ENCODE data around the gene RELN.

The RELN gene

DNA sequence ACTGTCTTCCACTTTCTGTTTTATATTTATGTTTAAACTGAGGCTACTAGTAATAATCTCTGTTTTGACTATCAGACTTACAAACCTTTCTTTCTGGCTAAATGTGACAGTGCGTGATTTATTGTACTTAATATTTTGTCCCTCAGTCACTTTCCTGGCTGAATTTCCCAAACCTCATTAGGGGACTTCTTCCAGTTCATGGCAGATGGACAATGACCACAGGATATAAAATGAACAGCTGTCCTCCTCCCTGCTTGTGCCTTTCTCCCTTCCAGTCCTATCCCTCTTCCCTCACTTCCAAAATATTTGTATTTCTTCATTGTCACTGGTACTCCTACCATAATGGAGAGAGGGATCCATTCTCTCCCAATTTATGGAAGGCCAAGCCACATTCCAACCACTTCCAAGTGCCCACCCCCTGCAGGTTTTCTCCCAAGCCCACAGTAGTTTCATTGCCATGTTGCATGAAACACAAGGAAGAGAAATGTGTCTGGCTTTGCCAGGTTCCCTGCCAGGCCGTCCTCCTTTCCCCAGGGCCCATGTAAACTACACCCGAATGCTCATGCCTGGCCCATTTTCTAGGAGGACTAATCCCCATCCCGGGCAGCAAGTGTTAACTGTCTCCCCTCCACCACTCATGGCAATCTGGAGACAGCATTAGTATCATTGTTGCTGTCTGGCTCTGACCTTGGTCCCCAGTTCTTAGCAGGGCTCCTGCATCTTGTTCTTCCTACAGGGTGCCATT is 273.9 kb downstream of the RELN start:
- H3K36me3 Mint-ChIP-seq (ENCODE audit: low read depth) = no peaks in the 10 kb centered on the region
- H3K9me3 Mint-ChIP-seq = no peaks in the 10 kb centered on the region
- no peak overlapping the region for H3K27ac Mint-ChIP-seq
- H3K4me1 Mint-ChIP-seq (ENCODE audit: low read depth) = no peaks in the 10 kb centered on the region
- H3K4me3 Mint-ChIP-seq = no peak overlapping the region
- H3K27me3 Mint-ChIP-seq (ENCODE audit: low read depth) = no peaks in the 10 kb centered on the region

GRCh38 chr7:103714376-103714927 is 275.0 kb downstream of the RELN start:
- Mint-ChIP-seq H3K4me1 (ENCODE audit: low read depth) (no peaks in the 10 kb centered on the region), H3K9me3 (no peaks in the 10 kb centered on the region), H3K36me3 (ENCODE audit: low read depth) (no peaks in the 10 kb centered on the region), H3K27me3 (ENCODE audit: low read depth) (no peaks in the 10 kb centered on the region), H3K27ac (no peak overlapping the region), H3K4me3 (no peak overlapping the region)

DNA sequence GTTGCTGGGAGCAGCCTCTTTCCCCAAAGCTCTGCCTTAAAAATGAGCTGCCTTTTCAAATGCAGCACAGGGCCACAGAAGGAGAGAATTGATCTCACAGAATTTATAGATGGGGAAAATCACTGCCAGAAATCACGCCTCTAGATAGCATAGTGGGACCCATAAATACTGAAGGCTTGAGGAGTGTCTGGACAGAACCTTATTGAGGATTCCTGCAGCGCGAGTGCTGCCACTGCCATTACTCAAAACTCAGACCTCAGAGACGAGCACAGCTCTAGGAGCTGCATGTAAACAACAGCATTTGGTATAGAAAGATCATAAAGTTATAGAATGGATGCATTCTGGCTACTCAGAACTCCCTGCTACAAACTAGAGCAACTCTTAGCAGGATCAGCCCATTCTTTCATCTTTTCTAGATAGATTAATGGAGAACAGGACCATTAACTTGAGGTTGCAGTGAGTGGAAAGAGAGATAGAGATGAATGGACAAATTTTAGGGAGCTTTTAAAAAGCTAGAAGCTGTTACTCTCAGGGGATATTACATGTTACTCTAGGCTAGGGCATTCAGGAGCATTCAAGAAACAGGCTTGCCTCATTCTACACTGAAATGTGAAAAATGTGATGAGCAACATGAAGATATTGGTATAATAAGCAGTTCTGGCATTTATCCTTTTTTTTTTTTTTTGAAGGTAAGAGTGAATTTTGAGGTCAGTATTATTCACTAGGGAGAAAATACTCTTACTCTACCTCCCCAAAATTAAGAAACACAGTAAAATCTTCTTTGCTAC is 276.3 kb downstream of the RELN start:
- H3K4me3 Mint-ChIP-seq = no peak overlapping the region
- H3K36me3 Mint-ChIP-seq (ENCODE audit: low read depth) = no peaks in the 10 kb centered on the region
- H3K27ac Mint-ChIP-seq = no peak overlapping the region
- H3K4me1 Mint-ChIP-seq (ENCODE audit: low read depth) = no peaks in the 10 kb centered on the region
- no peaks in the 10 kb centered on the region for H3K27me3 Mint-ChIP-seq (ENCODE audit: low read depth)
- no peaks in the 10 kb centered on the region for H3K9me3 Mint-ChIP-seq

- Mint-ChIP-seq H3K4me3 (no peak overlapping the region), H3K27me3 (ENCODE audit: low read depth) (no peaks in the 10 kb centered on the region), H3K36me3 (ENCODE audit: low read depth) (no peaks in the 10 kb centered on the region), H3K27ac (no peak overlapping the region), H3K4me1 (ENCODE audit: low read depth) (no peaks in the 10 kb centered on the region), H3K9me3 (no peaks in the 10 kb centered on the region)
Measured at GRCh38 chr7:103711413-103711812, 278.0 kb downstream of the RELN start.

GRCh38 chr7:103710247-103710646 is 279.2 kb downstream of the RELN start:
- Mint-ChIP-seq H3K4me1 (ENCODE audit: low read depth) (no peaks in the 10 kb centered on the region), H3K27ac (no peak overlapping the region), H3K4me3 (no peak overlapping the region), H3K27me3 (ENCODE audit: low read depth) (no peaks in the 10 kb centered on the region), H3K9me3 (no peaks in the 10 kb centered on the region), H3K36me3 (ENCODE audit: low read depth) (no peaks in the 10 kb centered on the region)

DNA sequence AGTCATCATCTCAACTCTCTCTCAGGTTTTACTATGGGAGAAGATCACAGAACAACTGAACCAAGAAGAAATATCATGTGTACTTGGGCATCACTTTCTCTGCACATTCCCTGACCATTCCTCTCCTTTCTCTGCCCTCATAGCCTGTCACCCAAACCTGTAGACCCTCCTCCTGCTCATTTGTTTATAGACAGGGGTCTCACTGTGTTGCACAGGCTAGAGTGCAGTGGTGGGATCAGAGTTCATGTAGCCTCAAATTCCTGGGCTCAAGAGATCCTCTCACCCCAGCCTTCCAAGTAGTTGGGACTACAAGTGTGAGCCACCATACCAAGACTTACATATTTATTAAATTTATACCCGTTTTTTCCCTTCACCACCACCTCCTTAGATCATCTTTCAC is 282.7 kb downstream of the RELN start:
- Mint-ChIP-seq H3K9me3 (no peaks in the 10 kb centered on the region), H3K4me1 (ENCODE audit: low read depth) (no peaks in the 10 kb centered on the region), H3K27me3 (ENCODE audit: low read depth) (no peaks in the 10 kb centered on the region), H3K4me3 (no peak overlapping the region), H3K27ac (no peak overlapping the region), H3K36me3 (ENCODE audit: low read depth) (no peaks in the 10 kb centered on the region)

GRCh38 chr7:103705542-103705941 is 283.9 kb downstream of the RELN start:
- no peaks in the 10 kb centered on the region for H3K9me3 Mint-ChIP-seq
- H3K27me3 Mint-ChIP-seq (ENCODE audit: low read depth) = no peaks in the 10 kb centered on the region
- H3K4me1 Mint-ChIP-seq (ENCODE audit: low read depth) = no peaks in the 10 kb centered on the region
- no peaks in the 10 kb centered on the region for H3K36me3 Mint-ChIP-seq (ENCODE audit: low read depth)
- H3K27ac Mint-ChIP-seq = no peak overlapping the region
- no peak overlapping the region for H3K4me3 Mint-ChIP-seq

DNA sequence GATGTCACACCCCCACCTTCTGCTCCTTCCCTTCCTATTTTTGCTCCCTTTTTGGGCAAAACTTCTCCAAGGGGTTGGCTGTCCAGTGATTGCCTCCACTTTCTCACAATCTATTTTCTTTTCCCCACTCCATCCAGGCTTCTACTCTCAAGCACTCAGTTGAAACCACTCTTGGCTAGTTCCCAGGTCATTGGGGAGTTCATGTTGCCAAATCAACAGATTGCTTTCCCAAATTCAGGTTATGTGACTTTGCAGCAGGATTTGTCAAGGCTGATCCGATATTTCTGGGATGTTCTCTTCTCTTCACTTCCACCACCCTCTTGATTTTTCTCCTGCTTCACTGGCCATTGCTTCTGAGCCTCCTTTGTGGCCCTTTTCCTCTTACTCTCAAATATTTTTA is 284.8 kb downstream of the RELN start:
- Mint-ChIP-seq H3K36me3 (ENCODE audit: low read depth) (no peaks in the 10 kb centered on the region), H3K4me3 (no peak overlapping the region), H3K4me1 (ENCODE audit: low read depth) (no peaks in the 10 kb centered on the region), H3K27ac (no peak overlapping the region), H3K27me3 (ENCODE audit: low read depth) (no peaks in the 10 kb centered on the region), H3K9me3 (no peaks in the 10 kb centered on the region)

DNA sequence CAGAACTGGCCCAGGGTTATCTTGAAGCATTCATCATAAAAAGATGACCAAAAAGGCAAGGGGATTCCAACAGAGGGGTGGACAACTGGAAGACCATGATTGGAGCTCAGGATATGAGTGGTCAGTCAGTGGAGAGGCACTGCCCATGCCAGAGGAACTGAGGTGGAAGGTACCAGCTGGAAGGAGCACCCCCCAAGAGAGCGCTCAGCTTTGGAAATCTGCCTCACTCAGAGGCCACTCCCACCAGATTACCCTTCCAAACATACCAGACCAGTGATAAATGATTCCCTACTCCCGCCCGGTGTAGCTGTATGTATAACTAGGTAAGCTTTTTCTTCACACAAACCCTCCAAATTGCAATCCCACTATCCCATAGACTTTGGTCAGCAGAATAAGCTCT is 286.5 kb downstream of the RELN start:
- no peaks in the 10 kb centered on the region for H3K4me1 Mint-ChIP-seq (ENCODE audit: low read depth)
- no peak overlapping the region for H3K27ac Mint-ChIP-seq
- H3K9me3 Mint-ChIP-seq = no peaks in the 10 kb centered on the region

DNA sequence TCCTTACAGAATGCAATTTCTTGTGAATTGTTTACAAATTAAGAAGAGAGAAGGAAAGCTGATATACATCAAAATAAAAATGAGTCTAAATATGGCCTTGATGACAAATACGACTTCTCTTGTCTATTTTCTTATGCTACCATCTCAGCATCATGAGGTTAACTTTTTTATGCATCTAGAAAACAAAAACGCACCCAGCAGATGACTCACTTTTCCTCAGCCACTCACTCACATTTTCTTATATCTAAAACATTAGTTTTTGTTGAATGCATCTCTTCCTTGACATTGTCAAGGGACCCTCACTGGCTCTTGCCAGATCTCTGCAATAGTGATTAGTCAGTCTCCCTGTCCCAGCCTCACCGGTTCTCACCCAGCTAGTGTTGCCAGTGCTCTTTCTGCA is 287.0 kb downstream of the RELN start:
- Mint-ChIP-seq H3K27ac (no peak overlapping the region), H3K36me3 (ENCODE audit: low read depth) (no peaks in the 10 kb centered on the region), H3K4me1 (ENCODE audit: low read depth) (no peaks in the 10 kb centered on the region), H3K9me3 (no peaks in the 10 kb centered on the region), H3K27me3 (ENCODE audit: low read depth) (no peaks in the 10 kb centered on the region), H3K4me3 (no peak overlapping the region)

More for the DNA sequence above, 286.5 kb downstream of the RELN start:
- Mint-ChIP-seq H3K4me3 (no peak overlapping the region), H3K27me3 (ENCODE audit: low read depth) (no peaks in the 10 kb centered on the region), H3K36me3 (ENCODE audit: low read depth) (no peaks in the 10 kb centered on the region)

GRCh38 chr7:103699032-103699431 is 290.4 kb downstream of the RELN start:
- Mint-ChIP-seq H3K27me3 (ENCODE audit: low read depth) (no peaks in the 10 kb centered on the region), H3K36me3 (ENCODE audit: low read depth) (no peaks in the 10 kb centered on the region), H3K27ac (no peak overlapping the region), H3K4me1 (ENCODE audit: low read depth) (no peaks in the 10 kb centered on the region), H3K4me3 (no peak overlapping the region), H3K9me3 (no peaks in the 10 kb centered on the region)

DNA sequence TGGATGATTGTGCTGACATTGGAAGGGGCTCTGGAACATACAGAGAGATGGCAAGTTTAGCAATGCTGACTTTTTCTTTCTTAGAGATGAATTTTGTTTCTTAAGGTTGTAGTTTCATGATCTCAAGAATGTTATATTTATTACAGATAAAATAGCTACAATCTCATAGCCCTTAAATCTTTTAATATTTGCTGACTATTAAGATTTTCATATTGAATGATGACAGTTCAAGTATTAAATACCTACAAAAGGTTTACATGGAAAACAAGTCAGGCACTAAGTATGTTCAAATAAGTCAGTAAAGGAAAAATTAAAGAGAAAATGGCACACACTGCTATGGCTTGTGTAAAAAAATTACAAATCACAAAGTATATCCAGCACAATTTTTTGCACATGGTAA is 291.4 kb downstream of the RELN start:
- Mint-ChIP-seq H3K27me3 (ENCODE audit: low read depth) (no peaks in the 10 kb centered on the region), H3K27ac (no peak overlapping the region), H3K9me3 (no peaks in the 10 kb centered on the region), H3K4me1 (ENCODE audit: low read depth) (no peaks in the 10 kb centered on the region), H3K4me3 (no peak overlapping the region), H3K36me3 (ENCODE audit: low read depth) (no peaks in the 10 kb centered on the region)

GRCh38 chr7:103695521-103695920 is 293.9 kb downstream of the RELN start:
- no peak overlapping the region for H3K4me3 Mint-ChIP-seq
- H3K27me3 Mint-ChIP-seq (ENCODE audit: low read depth) = no peaks in the 10 kb centered on the region
- no peak overlapping the region for H3K27ac Mint-ChIP-seq

DNA sequence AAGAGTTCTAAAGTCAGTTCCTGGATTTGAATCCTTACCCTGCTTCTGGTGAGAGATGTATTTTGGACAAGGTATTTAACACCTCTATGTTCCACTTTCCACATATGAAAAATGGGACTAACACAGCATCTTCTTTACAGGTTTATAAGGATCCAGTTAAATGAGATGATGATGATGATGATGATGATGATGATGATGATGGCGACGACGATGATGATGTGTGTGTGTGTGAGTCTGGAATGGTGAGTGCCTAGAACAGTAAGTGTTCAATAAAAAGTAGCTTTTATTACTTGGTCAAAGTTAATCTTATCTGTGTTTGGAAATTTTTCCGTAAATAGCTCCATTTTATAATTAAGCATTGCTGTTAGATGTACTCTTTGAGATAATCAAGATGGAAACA is 295.2 kb downstream of the RELN start:
- Mint-ChIP-seq H3K9me3 (no peaks in the 10 kb centered on the region), H3K27ac (no peak overlapping the region), H3K4me3 (no peak overlapping the region), H3K27me3 (ENCODE audit: low read depth) (no peaks in the 10 kb centered on the region), H3K4me1 (ENCODE audit: low read depth) (no peaks in the 10 kb centered on the region), H3K36me3 (ENCODE audit: low read depth) (no peaks in the 10 kb centered on the region)

More at GRCh38 chr7:103695521-103695920, 293.9 kb downstream of the RELN start:
- H3K4me1 Mint-ChIP-seq (ENCODE audit: low read depth) = no peaks in the 10 kb centered on the region
- H3K36me3 Mint-ChIP-seq (ENCODE audit: low read depth) = no peaks in the 10 kb centered on the region
- no peaks in the 10 kb centered on the region for H3K9me3 Mint-ChIP-seq

DNA sequence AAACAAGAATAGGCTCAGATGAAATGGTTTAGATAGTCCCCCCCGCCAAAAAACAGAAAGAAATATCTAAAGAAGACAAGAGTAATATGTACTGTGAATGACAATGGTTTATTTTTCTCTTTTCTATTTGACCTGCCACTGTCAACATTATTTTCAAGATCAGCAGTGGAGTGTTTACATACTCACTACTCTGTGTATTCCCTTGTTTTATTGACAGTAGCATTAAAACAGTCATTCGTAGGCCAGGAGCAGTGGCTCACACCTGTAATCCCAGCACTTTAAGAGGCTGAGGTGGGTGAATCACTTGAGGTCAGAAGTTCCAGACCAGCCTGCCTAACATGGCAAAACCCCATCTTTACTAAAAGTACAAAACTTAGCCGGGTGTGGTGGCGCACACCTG is 298.2 kb downstream of the RELN start:
- no peak overlapping the region for H3K4me3 Mint-ChIP-seq
- H3K27me3 Mint-ChIP-seq (ENCODE audit: low read depth) = no peaks in the 10 kb centered on the region
- H3K9me3 Mint-ChIP-seq = no peaks in the 10 kb centered on the region
- no peaks in the 10 kb centered on the region for H3K36me3 Mint-ChIP-seq (ENCODE audit: low read depth)
- no peak overlapping the region for H3K27ac Mint-ChIP-seq
- no peaks in the 10 kb centered on the region for H3K4me1 Mint-ChIP-seq (ENCODE audit: low read depth)

Measured in T-helper 1 cell treated with Interleukin-12 subunit alpha and Interleukin-12 subunit beta and Interleukin-4 antibody, amounts not matched to agents 30 μg/mL and 1 μg/mL, for 36 hours (primary cell).